Measurements from ENCODE around the gene COL13A1.

Gene COL13A1

DNA sequence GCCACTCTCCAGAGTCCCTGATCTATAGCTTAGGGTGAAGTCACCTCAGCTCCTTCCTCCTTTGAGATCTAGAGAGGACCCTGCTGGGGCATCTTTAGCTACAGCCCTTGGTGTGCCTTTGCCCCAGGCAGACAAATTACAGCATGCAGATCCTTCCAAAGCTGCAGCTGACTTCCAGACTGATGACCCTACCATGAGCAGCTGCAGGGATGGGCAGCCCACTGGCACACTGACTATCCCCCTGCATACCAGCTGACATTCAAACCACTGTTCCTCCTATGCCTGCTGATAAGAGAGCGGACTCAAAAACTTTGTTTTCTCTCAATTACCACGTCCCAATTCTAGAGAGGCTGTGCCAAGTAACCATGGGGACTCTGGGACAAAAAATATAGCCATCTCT is 70.6 kb downstream of the COL13A1 start:
- ChIA-PET CTCF (interaction anchor here (0.9 to 1.3 kb wide), 2 partner anchors 42 to 73 kb away, joined by 3 to 4 read pairs; no protein-coding TSS in a partner anchor), POLR2A (ENCODE audit: low non-redundant PET) (no interaction called here)
- no peak for DNase-seq (ENCODE audit: low spot score)
- no peak for TF ChIP-seq CTCF (conservative IDR thresholded peaks at IDR 0.05; ENCODE audit: low read depth)
- H3K27ac ChIP-seq: no peak overlapping the region

GRCh38 chr10:69873135-69873639 is 71.5 kb downstream of the COL13A1 start:
- no peak overlapping the region for H3K27ac ChIP-seq
- DNase-seq (ENCODE audit: low spot score): no peak
- TF ChIP-seq CTCF (conservative IDR thresholded peaks at IDR 0.05; ENCODE audit: low read depth): no peak
- ChIA-PET POLR2A (ENCODE audit: low non-redundant PET) (no interaction called here), CTCF (interaction anchor here (0.8 kb wide), 1 partner anchor 41 kb away, joined by 3 read pairs; no protein-coding TSS in a partner anchor)

- ChIA-PET CTCF (no interaction called here), POLR2A (ENCODE audit: low non-redundant PET) (no interaction called here)
- no peak for TF ChIP-seq CTCF (conservative IDR thresholded peaks at IDR 0.05; ENCODE audit: low read depth)
- H3K27ac ChIP-seq: no peak overlapping the region
- peak; percentile 64 for DNase-seq (ENCODE audit: low spot score)
Measured at GRCh38 chr10:69874449-69874848, 72.7 kb downstream of the COL13A1 start.

DNA sequence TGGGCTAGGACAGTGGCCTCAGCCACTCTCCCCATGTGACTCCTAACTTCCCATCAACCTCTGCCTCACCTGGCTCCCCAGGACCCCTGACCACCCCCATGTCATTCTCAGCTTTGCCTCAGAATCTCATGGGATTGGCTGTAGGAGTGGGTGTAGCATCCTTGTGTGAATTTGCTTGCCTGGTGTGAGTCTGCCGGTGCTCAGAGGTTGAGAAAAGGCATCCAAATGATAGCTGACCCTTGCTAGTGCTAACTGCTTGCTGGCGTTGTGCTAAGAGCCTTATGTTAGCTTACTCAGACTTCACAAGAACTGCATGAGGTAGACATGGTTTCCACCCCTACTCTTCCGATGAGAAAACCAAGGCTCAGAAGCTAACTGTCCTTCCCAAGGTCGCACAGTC is 74.2 kb downstream of the COL13A1 start:
- POLR2A ChIA-PET (ENCODE audit: low non-redundant PET): no interaction called here
- no peak for DNase-seq (ENCODE audit: low spot score)
- CTCF ChIA-PET: interaction anchor here (0.7 to 1.9 kb wide), 3 partner anchors 39 to 86 kb away, joined by 3 to 8 read pairs (median 4); no protein-coding TSS in a partner anchor
- no peak for TF ChIP-seq CTCF (conservative IDR thresholded peaks at IDR 0.05; ENCODE audit: low read depth)
- no peak overlapping the region for H3K27ac ChIP-seq

DNA sequence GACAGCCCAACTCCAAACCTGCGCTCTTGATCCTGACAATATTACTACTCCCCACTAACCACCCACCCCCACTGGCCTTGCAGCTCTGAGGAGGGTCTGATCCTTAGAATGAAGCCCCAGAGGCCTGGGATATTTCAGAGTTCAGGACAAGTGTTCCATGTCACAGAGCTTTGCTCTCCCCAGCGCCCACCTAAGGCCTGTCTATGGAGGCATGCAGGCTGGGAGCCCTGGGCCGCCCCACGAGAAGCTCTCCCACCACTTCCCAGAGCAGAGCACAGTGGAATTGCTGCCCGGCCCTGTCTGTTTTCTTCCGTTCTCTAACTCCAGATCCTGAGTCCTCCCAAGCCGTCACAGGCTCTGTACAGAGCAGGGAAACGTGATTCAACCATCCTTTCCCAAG is 74.6 kb downstream of the COL13A1 start:
- no peak for TF ChIP-seq CTCF (conservative IDR thresholded peaks at IDR 0.05; ENCODE audit: low read depth)
- DNase-seq (ENCODE audit: low spot score): no peak
- POLR2A ChIA-PET (ENCODE audit: low non-redundant PET): no interaction called here
- no peak overlapping the region for H3K27ac ChIP-seq
- CTCF ChIA-PET: interaction anchor here (0.7 to 1.9 kb wide), 4 partner anchors 38 to 188 kb away, joined by 3 to 8 read pairs (median 4); no protein-coding TSS in a partner anchor

- POLR2A ChIA-PET (ENCODE audit: low non-redundant PET): interaction anchor here (0.7 kb wide), 1 partner anchor 1172 kb away, joined by 13 read pairs; no protein-coding TSS in a partner anchor
- DNase-seq (ENCODE audit: low spot score): no peak
- no peak for TF ChIP-seq CTCF (conservative IDR thresholded peaks at IDR 0.05; ENCODE audit: low read depth)
- H3K27ac ChIP-seq: no peak overlapping the region
- CTCF ChIA-PET: interaction anchor here (0.7 to 1.9 kb wide), 2 partner anchors 38 to 189 kb away, joined by 3 to 8 read pairs; no protein-coding TSS in a partner anchor
Measured at GRCh38 chr10:69876931-69877330, 75.2 kb downstream of the COL13A1 start.
